Cardiac muscle cell (in vitro differentiated cells and primary cell): ENCODE results near the gene TUBB4B. TPM values are rescaled to one million over a fixed set of nuclear protein-coding genes. Genes with fewer than 3 reads are reported as not detected.

Experiments used
- DNase-seq, 2 donors: peaks; one replicate each; pipeline versions ENCODE4 v3.0.0 to v3.0.0-alpha.2; 2010 to 2017; ENCODE audit warnings: low read depth in 1 of 2, low spot score in 1 of 2
- H3K27ac ChIP-seq: fragments of 200-600 bp; sonication (generic); 2 replicates; pipeline ENCODE4 v1.5.1; 2016
- H3K27me3 ChIP-seq: fragments of 200-600 bp; sonication (generic); 2 replicates; pipeline ENCODE4 v1.6.0; 2016; ENCODE audit warnings: control low read depth
- H3K36me3 ChIP-seq: fragments of 200-600 bp; sonication (generic); 2 replicates; pipeline ENCODE4 v1.5.1; 2016; ENCODE audit warnings: control low read depth
- H3K4me1 ChIP-seq: fragments of 200-600 bp; sonication (generic); 2 replicates; pipeline ENCODE4 v1.8.1; 2017; ENCODE audit warnings: low read depth, mild to moderate bottlenecking, mixed run types
- H3K4me3 ChIP-seq: fragments of 200-600 bp; sonication (generic); 2 replicates; pipeline ENCODE4 v1.5.1; 2016; ENCODE audit warnings: mild to moderate bottlenecking
- H3K9me3 ChIP-seq: fragments of 200-600 bp; sonication (generic); 2 replicates; pipeline ENCODE4 v1.5.1; 2017; ENCODE audit warnings: low read depth, mild to moderate bottlenecking, control low read depth
- polyA plus RNA-seq: library from polyadenylated mRNA; unstranded; fragments of >200 nt; fragmentation: Nextera tagmentation; extraction: Ambion mirVana; gene quantifications from 2 replicates; pipeline ENCODE4 v1.2.1, GENCODE V29; 2016
- total RNA-seq: library from RNA; depleted of rRNA; stranded (reverse); fragments of >200 nt; gene quantifications from 2 replicates; pipeline ENCODE4 v1.2.3, GENCODE V29; 2016
- TF ChIP-seq, protein P1 (sequence below): IDR thresholded peaks from 2 replicates; pipeline ENCODE4 v1.5.1; 2012; ENCODE audit warnings: low read depth, mild to moderate bottlenecking, low read length

The TUBB4B gene
- total and polyA plus RNA-seq, 2 experiments from 2014 or later: 540 to 745 TPM

DNA sequence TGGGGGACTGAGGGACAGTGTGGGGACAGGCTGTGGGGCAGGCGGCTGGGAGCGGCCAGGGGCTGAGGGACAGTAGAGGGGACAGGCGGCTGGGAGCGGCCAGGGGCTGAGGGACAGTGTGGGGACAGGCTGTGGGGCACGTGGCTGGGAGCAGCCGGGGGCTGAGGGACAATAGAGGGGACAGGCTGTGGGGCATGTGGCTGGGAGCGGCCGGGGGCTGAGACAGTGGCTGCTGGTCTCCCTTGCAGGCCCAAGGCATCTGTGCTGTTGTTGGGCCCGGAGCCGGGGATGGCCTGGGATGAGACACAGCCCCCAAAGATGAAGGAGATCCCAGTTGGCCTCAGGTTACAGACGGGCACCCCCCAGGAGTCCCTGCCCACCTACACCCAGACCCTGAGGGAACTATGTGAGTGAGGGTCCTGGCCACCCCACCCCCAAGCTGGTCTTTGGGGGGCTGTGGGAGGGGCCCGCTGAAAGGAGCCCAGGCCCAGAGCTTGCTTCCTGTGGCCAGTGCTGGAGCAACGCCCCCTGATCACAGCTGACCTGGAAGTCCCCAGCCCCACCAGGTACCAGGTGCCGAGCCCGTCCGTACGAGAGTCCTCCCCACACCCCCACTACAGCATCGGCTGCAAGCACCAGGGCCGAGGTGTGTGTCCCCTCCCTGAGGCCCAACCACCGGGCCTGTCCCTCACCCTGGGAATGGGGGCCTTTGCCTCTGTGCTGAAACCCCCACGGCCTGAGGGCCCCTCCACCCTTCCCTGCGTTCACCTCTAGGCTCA is 10.6 kb downstream of the TUBB4B start:
- no peaks in the 10 kb centered on the region for H3K36me3 ChIP-seq
- no peaks in the 10 kb centered on the region for H3K27me3 ChIP-seq
- H3K4me1 ChIP-seq: peaks cover 24% of the 10 kb centered on the region
- no peak overlapping the region for H3K27ac ChIP-seq
- H3K4me3 ChIP-seq: no peak overlapping the region
- TF ChIP-seq, protein P1, sequence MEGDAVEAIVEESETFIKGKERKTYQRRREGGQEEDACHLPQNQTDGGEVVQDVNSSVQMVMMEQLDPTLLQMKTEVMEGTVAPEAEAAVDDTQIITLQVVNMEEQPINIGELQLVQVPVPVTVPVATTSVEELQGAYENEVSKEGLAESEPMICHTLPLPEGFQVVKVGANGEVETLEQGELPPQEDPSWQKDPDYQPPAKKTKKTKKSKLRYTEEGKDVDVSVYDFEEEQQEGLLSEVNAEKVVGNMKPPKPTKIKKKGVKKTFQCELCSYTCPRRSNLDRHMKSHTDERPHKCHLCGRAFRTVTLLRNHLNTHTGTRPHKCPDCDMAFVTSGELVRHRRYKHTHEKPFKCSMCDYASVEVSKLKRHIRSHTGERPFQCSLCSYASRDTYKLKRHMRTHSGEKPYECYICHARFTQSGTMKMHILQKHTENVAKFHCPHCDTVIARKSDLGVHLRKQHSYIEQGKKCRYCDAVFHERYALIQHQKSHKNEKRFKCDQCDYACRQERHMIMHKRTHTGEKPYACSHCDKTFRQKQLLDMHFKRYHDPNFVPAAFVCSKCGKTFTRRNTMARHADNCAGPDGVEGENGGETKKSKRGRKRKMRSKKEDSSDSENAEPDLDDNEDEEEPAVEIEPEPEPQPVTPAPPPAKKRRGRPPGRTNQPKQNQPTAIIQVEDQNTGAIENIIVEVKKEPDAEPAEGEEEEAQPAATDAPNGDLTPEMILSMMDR: no peak
- no peaks in the 10 kb centered on the region for H3K9me3 ChIP-seq
- DNase-seq: no peak

GRCh38 chr9:137252555-137253506 is 11.7 kb downstream of the TUBB4B start:
- H3K4me3 ChIP-seq: no peak overlapping the region
- peaks cover 19% of the 10 kb centered on the region for H3K4me1 ChIP-seq
- H3K36me3 ChIP-seq: no peaks in the 10 kb centered on the region
- H3K9me3 ChIP-seq: no peaks in the 10 kb centered on the region
- no peaks in the 10 kb centered on the region for H3K27me3 ChIP-seq
- H3K27ac ChIP-seq: no peak overlapping the region
- TF ChIP-seq, protein P1: no peak
- peak in 1 of 2 donors; percentile 52 for DNase-seq

- TF ChIP-seq, protein P1: no peak
- H3K9me3 ChIP-seq: no peaks in the 10 kb centered on the region
- H3K36me3 ChIP-seq: peaks cover 3% of the 10 kb centered on the region
- peaks cover 19% of the 10 kb centered on the region for H3K4me1 ChIP-seq
- H3K27me3 ChIP-seq: no peaks in the 10 kb centered on the region
- H3K4me3 ChIP-seq: peak overlapping the region; percentile 98
- no peak for DNase-seq
- H3K27ac ChIP-seq: no peak overlapping the region
Observed at GRCh38 chr9:137253717-137254623, 12.9 kb downstream of the TUBB4B start.

DNA sequence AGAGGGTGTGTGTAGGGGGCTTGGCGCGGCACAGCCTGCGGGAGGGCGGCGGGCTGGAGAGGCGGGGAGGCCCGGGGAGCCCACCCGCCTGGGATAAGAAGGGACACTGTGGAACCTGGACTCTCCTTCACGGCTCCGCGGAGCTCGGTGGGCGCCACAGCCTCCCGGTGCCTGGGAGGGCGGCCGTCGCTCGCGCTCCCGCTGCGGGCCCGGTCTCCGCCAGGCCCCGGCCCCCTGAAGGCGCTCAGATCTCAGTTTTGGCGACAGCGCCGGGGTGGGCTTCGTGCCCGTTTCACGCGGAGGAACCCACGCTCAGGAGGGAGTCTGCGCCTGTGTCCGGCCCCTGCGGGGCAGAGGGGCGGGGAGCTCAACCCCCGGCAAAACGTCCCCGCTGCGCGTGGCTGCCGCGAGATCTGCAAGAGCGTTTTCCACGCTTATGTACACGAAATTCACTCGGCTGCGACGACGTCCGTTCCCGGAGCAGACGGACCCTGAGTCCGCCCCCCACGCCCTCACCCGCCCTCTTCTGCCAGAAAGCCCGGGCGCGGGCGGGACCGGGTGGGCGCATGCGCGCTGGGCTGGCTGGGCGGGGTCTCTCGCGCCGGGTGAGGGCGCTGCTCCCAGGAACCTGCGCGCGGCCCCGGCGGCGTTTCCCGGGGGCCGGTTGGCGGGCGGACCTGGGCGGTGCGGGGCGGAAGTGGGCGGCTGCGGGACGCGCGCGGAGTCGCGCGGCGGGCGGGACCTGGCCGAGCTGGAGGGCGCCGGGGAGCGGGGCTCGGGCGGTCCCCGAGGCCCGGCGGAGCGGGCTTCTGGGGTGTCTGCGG is 13.7 kb downstream of the TUBB4B start, which contains the start of gene NELFB:
NELFB (plus strand) TSS at position 704 of the 824 bp plus-strand sequence.
- Histone ChIP-seq H3K27ac (peak within 1 kb of the TSS; percentile 57), H3K4me1 (peaks cover 19% of the 10 kb centered on the region), H3K9me3 (no peaks in the 10 kb centered on the region), H3K36me3 (peaks cover 7% of the 10 kb centered on the region), H3K27me3 (no peaks in the 10 kb centered on the region), H3K4me3 (peak within 1 kb of the TSS; percentile 98)
- TF ChIP-seq, protein P1: no peak
- peak; percentile 93 to 94 for DNase-seq
